GM21381 (cell line): ENCODE data around the gene TAAR1.
A peak's percentile ranks its signal among the peaks of the same experiment; 100 is the strongest.
"Not testable (repeated sequence)": the region's sequence is repeated elsewhere in the genome, so short reads cannot be mapped to it uniquely, and the experiment has no call there.

ENCODE experiments used
- ATAC-seq: cut with Tn5 transposase; IDR thresholded peaks from one replicate; pipeline ENCODE4 v1.9.1; 2021; ENCODE audit warnings: mild to moderate bottlenecking, moderate library complexity; ENCODE audit not compliant: unreplicated experiment

TAAR1 gene, protein sequence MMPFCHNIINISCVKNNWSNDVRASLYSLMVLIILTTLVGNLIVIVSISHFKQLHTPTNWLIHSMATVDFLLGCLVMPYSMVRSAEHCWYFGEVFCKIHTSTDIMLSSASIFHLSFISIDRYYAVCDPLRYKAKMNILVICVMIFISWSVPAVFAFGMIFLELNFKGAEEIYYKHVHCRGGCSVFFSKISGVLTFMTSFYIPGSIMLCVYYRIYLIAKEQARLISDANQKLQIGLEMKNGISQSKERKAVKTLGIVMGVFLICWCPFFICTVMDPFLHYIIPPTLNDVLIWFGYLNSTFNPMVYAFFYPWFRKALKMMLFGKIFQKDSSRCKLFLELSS

DNA sequence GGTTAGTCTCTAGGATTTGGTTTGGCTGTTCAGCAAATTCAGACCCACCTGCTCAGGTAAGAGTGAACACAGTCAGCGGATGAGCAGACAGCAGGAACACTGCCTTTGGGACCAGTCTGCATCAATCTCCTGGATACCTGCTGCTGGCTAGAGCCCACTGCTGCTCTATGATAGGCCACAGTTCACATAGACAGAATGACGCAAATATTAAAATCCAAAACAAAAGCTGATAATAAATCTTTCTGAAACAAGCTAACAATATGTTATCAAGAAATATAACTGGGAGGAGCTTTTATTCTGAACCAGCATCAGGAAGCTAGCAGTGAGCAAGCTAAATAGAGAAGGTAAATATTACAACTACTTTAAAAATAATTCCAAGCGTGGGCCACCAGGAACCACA lies at the start of gene TAAR1:
Gene TAAR1 (minus strand): TSS at position 101 of the 400 bp plus-strand sequence. CDS start 13,179 bp downstream, outside the sequence.
- no peak for ATAC-seq

DNA sequence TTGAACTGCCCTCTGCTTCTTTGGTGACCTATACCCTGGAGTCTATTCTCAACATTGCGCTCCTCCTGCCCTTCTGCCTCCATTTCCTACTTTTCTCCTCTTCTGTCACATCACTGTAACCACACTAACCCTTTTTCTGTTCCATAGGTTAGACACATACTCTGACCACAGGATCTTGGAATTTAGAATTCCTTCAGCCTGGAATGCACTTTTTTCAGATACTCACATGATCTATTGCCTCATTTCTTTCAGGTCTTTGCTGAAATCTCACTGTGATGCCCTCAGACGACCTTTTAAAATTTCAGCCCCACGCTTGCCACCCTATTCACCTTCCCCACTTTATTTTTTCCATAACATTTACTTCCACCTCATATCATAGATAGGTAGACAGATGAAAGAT lies 49.8 kb upstream of the TAAR1 start:
- ATAC-seq, result no peak

GRCh38 chr6:132708002-132708401 lies 49.0 kb upstream of the TAAR1 start:
- no peak for ATAC-seq

DNA sequence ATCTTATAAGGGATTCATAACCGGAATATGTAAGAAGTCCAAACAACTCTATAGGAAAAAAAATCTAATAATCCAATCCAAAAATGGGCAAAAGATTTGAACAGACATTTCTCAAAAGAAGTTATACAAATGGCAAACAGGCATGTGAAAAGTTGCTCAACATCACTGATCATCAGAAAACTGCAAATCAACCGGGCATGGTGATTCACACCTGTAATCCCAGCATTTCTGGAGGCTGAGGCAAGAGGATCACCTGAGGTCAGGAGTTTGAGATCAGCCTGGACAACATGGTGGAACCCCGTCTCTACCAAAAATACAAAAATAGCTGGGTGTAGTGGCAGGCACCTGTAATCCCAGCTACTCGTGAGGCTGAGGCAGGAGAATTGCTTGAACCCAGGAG lies 47.8 kb upstream of the TAAR1 start:
- ATAC-seq, result not testable (repeated sequence)

DNA sequence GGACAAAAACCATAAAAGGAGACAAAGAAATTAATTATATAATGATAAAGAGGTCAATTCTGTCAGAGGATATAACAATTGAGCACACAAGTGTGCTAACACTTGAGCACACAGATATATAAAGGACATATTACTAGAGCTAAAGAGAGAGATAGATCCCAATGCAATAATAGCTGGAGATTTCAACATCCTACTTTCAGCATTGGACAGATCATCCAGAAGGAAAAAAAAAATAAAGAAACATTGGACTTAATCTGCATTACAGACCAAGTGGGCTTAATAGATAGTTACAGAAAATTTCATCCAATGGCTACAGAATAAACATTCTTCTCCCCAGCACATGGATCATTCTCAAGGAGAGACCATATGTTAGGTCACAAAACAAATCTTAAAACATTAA lies 45.0 kb upstream of the TAAR1 start:
- ATAC-seq, result no peak

GRCh38 chr6:132698608-132699007 lies 39.6 kb upstream of the TAAR1 start:
- ATAC-seq, result no peak

- no peak for ATAC-seq
These were observed 36.8 kb upstream of the TAAR1 start for GRCh38 chr6:132695773-132696172.

- ATAC-seq, result no peak
These were observed 34.5 kb upstream of the TAAR1 start for GRCh38 chr6:132693478-132693877.

GRCh38 chr6:132690678-132691077 lies 31.7 kb upstream of the TAAR1 start:
- no peak for ATAC-seq

DNA sequence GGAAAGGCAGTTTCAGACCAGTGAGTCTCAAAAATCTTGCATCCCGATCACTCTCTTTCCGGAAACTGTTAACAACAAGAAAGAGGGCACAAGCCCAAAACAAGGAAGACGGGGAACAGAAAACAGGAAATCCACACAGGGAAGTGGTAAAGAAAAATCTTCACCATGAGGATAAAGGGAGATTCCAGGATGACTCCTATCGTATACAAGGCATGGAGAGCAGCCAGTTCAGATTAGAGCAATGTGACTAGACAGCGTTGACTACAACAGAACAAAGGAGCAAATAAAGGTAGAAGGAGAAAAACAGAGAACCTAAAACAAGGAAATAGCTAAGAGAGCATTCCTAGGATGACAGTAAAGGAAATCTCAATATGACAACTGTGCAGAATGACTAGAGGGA lies 28.3 kb upstream of the TAAR1 start:
- ATAC-seq, result no peak

GRCh38 chr6:132686531-132686930 lies 27.5 kb upstream of the TAAR1 start:
- no peak for ATAC-seq

DNA sequence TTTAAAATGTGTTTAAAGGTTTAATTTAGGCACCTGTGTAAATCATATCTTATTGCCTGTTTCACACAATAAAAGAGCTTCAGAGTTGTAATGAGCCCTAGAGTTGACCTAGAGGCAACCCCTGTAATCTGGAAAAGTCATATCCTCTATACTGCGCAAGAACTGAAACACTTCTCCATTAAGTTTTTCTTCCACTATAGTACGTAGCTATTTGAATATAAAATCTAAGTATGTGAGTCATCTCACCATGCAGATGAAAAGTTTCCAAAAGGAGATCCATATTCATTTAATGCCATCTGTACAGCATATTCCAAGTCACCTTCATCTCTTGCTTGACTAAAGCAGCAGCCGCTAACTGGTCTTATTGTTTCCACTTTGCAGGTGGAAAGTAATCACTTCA lies 26.0 kb upstream of the TAAR1 start:
- ATAC-seq, result no peak

- ATAC-seq, result no peak
These were observed 25.3 kb upstream of the TAAR1 start for GRCh38 chr6:132684272-132684671.

GRCh38 chr6:132683543-132683942 lies 24.6 kb upstream of the TAAR1 start:
- ATAC-seq, result no peak

DNA sequence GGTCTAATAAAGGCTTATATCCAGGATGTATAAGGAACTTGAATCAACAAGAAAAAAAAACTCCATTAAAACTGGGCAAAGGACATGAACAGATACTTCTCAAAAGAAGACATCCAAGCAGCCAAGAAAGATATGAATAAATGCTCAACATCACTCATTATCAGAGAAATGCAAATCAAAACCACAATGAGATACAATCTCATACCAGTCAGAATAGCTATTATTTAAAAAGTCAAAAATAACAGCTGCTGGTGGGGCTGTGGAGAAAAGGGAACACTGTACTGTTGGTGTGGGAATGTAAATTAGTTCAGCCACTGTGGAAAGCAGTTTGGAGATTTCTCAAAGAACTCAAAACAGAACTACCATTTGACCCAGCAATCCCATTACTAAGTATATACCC lies 20.1 kb upstream of the TAAR1 start:
- not testable (repeated sequence) for ATAC-seq

DNA sequence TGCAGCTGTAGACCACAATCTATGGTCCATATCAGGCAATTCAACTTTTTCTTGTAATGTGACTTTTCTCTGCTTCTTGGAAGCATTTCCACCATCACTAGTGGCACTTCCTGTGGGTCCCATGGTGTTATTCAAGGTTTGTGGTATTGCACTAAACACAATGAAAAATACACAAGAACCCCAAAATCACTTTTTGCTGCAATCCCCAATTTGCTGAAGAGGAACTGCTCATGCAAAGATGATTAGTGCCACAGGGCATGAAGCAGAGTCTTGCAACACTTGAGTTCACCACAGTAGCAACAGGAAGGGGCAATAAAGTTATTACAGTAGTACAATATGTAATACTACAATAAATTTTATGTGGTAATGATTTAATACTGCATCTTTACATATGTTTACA lies 16.8 kb upstream of the TAAR1 start:
- ATAC-seq, result no peak

DNA sequence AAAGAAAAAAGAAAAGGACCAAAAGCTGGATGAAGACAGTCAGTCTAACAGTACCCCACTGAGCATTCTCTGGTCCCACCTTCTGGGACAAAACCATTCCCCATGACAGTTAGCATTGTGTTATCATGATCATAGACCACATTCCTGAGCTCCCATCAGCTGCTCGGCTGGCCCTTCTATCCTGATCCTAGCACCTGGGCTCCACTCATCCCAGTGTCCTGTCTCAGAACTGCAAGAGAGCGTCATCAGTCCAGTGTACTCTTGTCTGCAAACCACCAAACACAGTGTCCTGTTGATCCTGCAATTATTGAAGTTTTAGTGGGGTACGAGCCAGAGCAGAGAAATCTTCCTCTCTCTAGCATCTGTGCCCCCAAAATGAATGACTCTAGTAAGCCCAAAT lies 16.0 kb upstream of the TAAR1 start:
- no peak for ATAC-seq

DNA sequence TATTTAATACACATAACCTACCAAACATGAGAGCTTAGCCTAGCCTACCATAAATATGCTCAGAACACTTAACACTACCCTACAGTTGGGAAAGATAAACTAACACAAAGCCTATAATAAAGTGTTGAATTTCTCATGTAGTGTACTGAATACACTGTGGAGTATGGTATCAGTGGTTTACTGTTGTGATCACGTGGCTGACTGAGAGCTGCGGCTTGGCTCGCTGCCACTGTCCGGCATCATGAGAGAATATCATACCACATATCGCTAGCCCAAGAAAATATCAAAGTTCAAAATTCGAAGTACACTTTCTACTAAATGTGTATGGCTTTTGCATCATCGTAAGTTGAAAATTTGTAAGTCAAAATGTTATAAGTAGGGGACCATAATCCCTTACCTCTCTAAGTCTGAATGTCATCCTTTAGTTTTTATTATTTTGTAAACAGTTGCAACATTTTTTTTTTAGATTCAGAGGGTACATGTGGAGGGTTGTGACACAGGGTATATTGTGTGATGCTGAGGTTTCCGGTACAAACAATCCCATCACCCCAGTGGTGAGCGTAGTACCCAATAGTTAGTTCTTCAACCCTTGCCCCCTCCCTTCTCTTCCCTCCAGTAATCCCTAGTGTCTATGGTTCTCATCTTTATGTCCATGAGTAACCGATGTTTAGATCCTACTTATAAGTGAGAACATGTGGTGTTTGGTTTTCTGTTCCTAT lies 14.6 kb upstream of the TAAR1 start:
- ATAC-seq, result no peak

DNA sequence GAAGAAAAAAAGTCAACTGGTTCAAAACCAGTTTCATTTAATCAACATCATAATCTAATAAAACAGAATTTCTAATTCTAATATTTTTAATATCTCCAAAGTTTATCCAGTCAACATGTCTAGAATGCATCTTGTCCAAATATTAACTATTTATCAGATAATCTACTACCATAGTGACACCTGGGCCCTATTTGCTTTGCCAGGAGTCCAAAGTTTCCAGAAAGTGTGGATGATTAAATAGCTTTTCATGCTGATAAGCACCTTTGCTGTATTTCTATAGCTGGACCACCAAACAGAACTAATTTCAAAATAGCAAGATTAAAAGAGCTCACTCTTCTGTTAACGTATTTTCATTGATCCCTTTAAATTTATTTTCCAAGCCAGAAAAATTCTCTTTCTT lies 12.3 kb upstream of the TAAR1 start:
- ATAC-seq, result no peak

GRCh38 chr6:132669690-132670291 lies 10.8 kb upstream of the TAAR1 start:
- ATAC-seq, result peak; percentile 68

DNA sequence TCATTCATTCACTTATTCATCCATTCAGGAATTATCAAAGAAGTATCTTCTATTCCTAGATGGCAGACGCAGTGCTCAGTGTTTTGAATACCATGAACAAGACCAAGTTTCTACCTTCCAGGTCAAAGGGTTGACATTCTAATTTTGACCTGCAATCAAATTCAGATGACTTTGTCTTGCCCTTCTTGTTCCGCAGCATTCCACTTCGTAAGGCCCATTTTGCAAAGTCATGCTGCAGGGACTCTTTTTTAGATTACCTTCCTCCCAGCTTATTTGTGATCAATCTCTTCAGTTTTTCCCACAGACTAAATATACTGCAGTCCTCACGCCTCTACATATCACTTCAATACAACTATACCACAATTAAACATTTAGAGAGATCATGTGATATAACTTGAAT lies 7.1 kb upstream of the TAAR1 start:
- ATAC-seq, result no peak
